Measurements from ENCODE around the gene CDC73.

DNA sequence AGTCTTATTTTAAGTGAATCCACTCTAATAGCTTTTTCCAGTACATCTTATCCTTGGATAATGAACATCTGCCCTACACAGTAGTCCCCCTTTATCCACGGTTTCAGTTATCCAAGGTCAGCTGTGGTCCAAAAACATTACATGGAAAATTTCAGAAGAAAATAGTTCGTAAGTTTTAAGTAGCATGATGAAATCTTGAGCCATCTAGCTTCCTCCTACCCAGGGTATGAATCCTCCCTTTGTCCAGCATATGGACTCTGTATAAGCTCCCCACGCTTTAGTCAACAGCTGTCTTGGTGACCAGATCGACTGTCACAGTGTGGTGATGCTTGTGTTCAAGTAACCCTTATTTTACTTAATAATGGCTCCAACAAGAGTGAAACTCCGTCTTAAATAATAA, 19.2 kb upstream of the CDC73 start:
- TF ChIP-seq, protein P1, sequence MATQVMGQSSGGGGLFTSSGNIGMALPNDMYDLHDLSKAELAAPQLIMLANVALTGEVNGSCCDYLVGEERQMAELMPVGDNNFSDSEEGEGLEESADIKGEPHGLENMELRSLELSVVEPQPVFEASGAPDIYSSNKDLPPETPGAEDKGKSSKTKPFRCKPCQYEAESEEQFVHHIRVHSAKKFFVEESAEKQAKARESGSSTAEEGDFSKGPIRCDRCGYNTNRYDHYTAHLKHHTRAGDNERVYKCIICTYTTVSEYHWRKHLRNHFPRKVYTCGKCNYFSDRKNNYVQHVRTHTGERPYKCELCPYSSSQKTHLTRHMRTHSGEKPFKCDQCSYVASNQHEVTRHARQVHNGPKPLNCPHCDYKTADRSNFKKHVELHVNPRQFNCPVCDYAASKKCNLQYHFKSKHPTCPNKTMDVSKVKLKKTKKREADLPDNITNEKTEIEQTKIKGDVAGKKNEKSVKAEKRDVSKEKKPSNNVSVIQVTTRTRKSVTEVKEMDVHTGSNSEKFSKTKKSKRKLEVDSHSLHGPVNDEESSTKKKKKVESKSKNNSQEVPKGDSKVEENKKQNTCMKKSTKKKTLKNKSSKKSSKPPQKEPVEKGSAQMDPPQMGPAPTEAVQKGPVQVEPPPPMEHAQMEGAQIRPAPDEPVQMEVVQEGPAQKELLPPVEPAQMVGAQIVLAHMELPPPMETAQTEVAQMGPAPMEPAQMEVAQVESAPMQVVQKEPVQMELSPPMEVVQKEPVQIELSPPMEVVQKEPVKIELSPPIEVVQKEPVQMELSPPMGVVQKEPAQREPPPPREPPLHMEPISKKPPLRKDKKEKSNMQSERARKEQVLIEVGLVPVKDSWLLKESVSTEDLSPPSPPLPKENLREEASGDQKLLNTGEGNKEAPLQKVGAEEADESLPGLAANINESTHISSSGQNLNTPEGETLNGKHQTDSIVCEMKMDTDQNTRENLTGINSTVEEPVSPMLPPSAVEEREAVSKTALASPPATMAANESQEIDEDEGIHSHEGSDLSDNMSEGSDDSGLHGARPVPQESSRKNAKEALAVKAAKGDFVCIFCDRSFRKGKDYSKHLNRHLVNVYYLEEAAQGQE (IDR thresholded peaks at IDR 0.05; ENCODE audit: insufficient read depth in 1 of 2, low read depth in 2 of 2, low read length in 1 of 2): no peak
- TF ChIP-seq, protein P2, sequence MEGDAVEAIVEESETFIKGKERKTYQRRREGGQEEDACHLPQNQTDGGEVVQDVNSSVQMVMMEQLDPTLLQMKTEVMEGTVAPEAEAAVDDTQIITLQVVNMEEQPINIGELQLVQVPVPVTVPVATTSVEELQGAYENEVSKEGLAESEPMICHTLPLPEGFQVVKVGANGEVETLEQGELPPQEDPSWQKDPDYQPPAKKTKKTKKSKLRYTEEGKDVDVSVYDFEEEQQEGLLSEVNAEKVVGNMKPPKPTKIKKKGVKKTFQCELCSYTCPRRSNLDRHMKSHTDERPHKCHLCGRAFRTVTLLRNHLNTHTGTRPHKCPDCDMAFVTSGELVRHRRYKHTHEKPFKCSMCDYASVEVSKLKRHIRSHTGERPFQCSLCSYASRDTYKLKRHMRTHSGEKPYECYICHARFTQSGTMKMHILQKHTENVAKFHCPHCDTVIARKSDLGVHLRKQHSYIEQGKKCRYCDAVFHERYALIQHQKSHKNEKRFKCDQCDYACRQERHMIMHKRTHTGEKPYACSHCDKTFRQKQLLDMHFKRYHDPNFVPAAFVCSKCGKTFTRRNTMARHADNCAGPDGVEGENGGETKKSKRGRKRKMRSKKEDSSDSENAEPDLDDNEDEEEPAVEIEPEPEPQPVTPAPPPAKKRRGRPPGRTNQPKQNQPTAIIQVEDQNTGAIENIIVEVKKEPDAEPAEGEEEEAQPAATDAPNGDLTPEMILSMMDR (IDR thresholded peaks at IDR 0.05): no peak
- TF ChIP-seq POLR2AphosphoS5 (IDR thresholded peaks at IDR 0.05; ENCODE audit: low read depth, low read length): no peak
- no peak for TF ChIP-seq SIN3A (IDR thresholded peaks at IDR 0.05; ENCODE audit: borderline replicate concordance, insufficient read depth, low read depth, low read length)
- TF ChIP-seq TCF7L2 (IDR thresholded peaks at IDR 0.05; ENCODE audit: low read depth, low read length): no peak
